ENCODE data around the gene TNNT1. TPM values are rescaled to one million over a fixed set of nuclear protein-coding genes. Genes with fewer than 3 reads are reported as not detected.
A peak's percentile ranks its signal among the peaks of the same experiment; 100 is the strongest.

TNNT1 gene
- total RNA-seq, 1 experiment from 2014 or later, result 188 TPM

- peaks cover 0 to 11% of the 10 kb centered on the region in 2 experiments; a peak in 2 of 4 replicates for H3K36me3 ChIP-seq (ENCODE audit: control insufficient read depth in 1 of 2, insufficient read depth in 2 of 2, low read length in 2 of 2)
- H3K27ac ChIP-seq (ENCODE audit: low read depth, low read length), result peak overlapping the region; percentile 22; the same call in 1 of the 2 replicates
- H2AFZ ChIP-seq (ENCODE audit: low read depth, low read length, poor library complexity, severe bottlenecking), result no peak overlapping the region
- intact Hi-C loops (cut with micrococcal nuclease), result no loop called here
- no peaks in the 10 kb centered on the region for H4K20me1 ChIP-seq (ENCODE audit: insufficient read depth)
- H3K27me3 ChIP-seq (ENCODE audit: insufficient read depth, low read length), result no peaks in the 10 kb centered on the region
- no peaks in the 10 kb centered on the region for H3K9me2 ChIP-seq (ENCODE audit: insufficient read depth)
- ChIA-PET POLR2A (interaction anchor here (0.5 to 1.2 kb wide), 2 partner anchors 28 to 626 kb away, joined by 3 read pairs; partner anchors contain the start of genes LENG9 and PPP1R12C), CTCF (interaction anchor here (0.9 to 2.1 kb wide), 4 partner anchors 9 to 329 kb away, joined by 3 to 14 read pairs (median 8); no protein-coding TSS in a partner anchor), RAD21 (ENCODE audit: low non-redundant PET in 1 of 2, low total read pairs in 2 of 2, uncharacterized antibody in 2 of 2, unreplicated experiment in 2 of 2) (no interaction called here)
- no peak for DNase-seq (ENCODE audit: low read depth, low spot score)
- ATAC-seq, result no peak
- H3K4me3 ChIP-seq (replicated peaks in 1 of 2; ENCODE audit: low read depth in 1 of 2, low read length in 2 of 2), result no peak overlapping the region
- H3K4me2 ChIP-seq (ENCODE audit: low read length), result no peak overlapping the region
- H3K9ac ChIP-seq (ENCODE audit: low read length), result no peak overlapping the region
- BruUV-seq (replicated peaks), result no TSS peak
- no peaks in the 10 kb centered on the region for H3K79me2 ChIP-seq (ENCODE audit: insufficient read depth, low read length)
- peaks cover 0 to 3% of the 10 kb centered on the region in 2 experiments; a peak in 1 of 4 replicates for H3K4me1 ChIP-seq (ENCODE audit: control insufficient read depth in 1 of 2, insufficient read depth in 2 of 2, low read length in 2 of 2)
- TF ChIP-seq ATF3 (IDR thresholded peaks at IDR 0.05) (no peak), JUND (IDR thresholded peaks at IDR 0.05) (no peak), EZH2phosphoT487 (IDR thresholded peaks at IDR 0.05; ENCODE audit: borderline replicate concordance) (no peak), CTCF (IDR thresholded peaks at IDR 0.05 in 2 of 3, conservative IDR thresholded peaks at IDR 0.05 in 1 of 3; ENCODE audit: borderline replicate concordance in 1 of 3, insufficient read depth in 1 of 3, low read depth in 2 of 3, low read length in 2 of 3) (no peak), SP1 (IDR thresholded peaks at IDR 0.05; ENCODE audit: low read depth) (no peak), POLR2A (IDR thresholded peaks at IDR 0.05; ENCODE audit: borderline replicate concordance, extremely low read depth, insufficient read depth, insufficient read length) (no peak), ZFX (IDR thresholded peaks at IDR 0.05) (no peak), ELF1 (IDR thresholded peaks at IDR 0.05; ENCODE audit: borderline replicate concordance, low read depth) (no peak)
- no peaks in the 10 kb centered on the region for H3K9me3 ChIP-seq (ENCODE audit: control insufficient read depth in 1 of 2, insufficient read depth in 1 of 2, low read depth in 1 of 2, low read length in 2 of 2)
Measured at GRCh38 chr19:55089342-55089944, 59.6 kb downstream of the TNNT1 start.
